HepG2 (cell line): ENCODE results near the gene ZFP90. TPM values are rescaled to one million over a fixed set of nuclear protein-coding genes. Genes with fewer than 3 reads are reported as not detected.
A peak's percentile ranks its signal among the peaks of the same experiment; 100 is the strongest.

Experiments used
- ATF6 ChIP-seq: sonication (generic); formaldehyde crosslinking; conservative IDR thresholded peaks from 2 replicates; pipeline ENCODE4 v1.4.0; 2020; ENCODE audit warnings: missing genetic modification reagents
- CREB3 ChIP-seq: sonication (generic); formaldehyde crosslinking; IDR thresholded peaks from 2 replicates; pipeline ENCODE4 v1.5.0; 2020; ENCODE audit warnings: missing genetic modification reagents
- CSRNP2 ChIP-seq: sonication (generic); formaldehyde crosslinking; conservative IDR thresholded peaks from 2 replicates; pipeline ENCODE4 v1.8.0; 2022; ENCODE audit warnings: low read depth, missing genetic modification reagents
- GABPB1 ChIP-seq: IDR thresholded peaks from 2 replicates; pipeline ENCODE4 v1.6.1; 2016; ENCODE audit warnings: mild to moderate bottlenecking, missing genetic modification reagents, moderate library complexity, missing compliant biosample characterization
- HDAC1 ChIP-seq: sonication (generic); formaldehyde crosslinking; IDR thresholded peaks from 2 replicates; pipeline ENCODE4 v1.5.1; 2020; ENCODE audit warnings: mild to moderate bottlenecking, missing genetic modification reagents
- IRF1 ChIP-seq: sonication (generic); formaldehyde crosslinking; IDR thresholded peaks from 2 replicates; pipeline ENCODE4 v1.4.0; 2020; ENCODE audit warnings: low read depth, mild to moderate bottlenecking, missing genetic modification reagents
- ISL2 ChIP-seq: sonication (generic); formaldehyde crosslinking; IDR thresholded peaks from 2 replicates; pipeline ENCODE4 v1.5.0; 2020; ENCODE audit warnings: missing genetic modification reagents
- JUND ChIP-seq: sonication (generic); formaldehyde crosslinking; IDR thresholded peaks from 2 replicates; pipeline ENCODE4 v1.8.0; 2022; ENCODE audit warnings: mild to moderate bottlenecking, missing genetic modification reagents
- KDM1A ChIP-seq: IDR thresholded peaks from 2 replicates; pipeline ENCODE4 v1.6.1; 2016; ENCODE audit warnings: missing compliant biosample characterization
- RFX3 ChIP-seq: IDR thresholded peaks from 2 replicates; pipeline ENCODE4 v1.6.1; 2016; ENCODE audit warnings: missing biosample characterization, missing genetic modification reagents
- SMAD1 ChIP-seq: sonication (generic); formaldehyde crosslinking; IDR thresholded peaks from 2 replicates; pipeline ENCODE4 v1.4.0; 2020; ENCODE audit warnings: missing genetic modification reagents, low read depth, mild to moderate bottlenecking, borderline replicate concordance
- TGIF2 ChIP-seq: IDR thresholded peaks from 2 replicates; pipeline ENCODE4 v1.6.1; 2016; ENCODE audit warnings: control low read depth, missing compliant biosample characterization
- XBP1 ChIP-seq: sonication (generic); formaldehyde crosslinking; IDR thresholded peaks from 2 replicates; pipeline ENCODE4 v1.5.0; 2020; ENCODE audit warnings: missing genetic modification reagents
- ZMYM3 ChIP-seq: sonication (generic); formaldehyde crosslinking; IDR thresholded peaks from 2 replicates; pipeline ENCODE4 v1.5.1; 2020; ENCODE audit warnings: mild to moderate bottlenecking, missing genetic modification reagents
- ZNF101 ChIP-seq: sonication (generic); formaldehyde crosslinking; IDR thresholded peaks from 2 replicates; pipeline ENCODE4 v1.4.0; 2020; ENCODE audit warnings: mild to moderate bottlenecking, low read depth, missing genetic modification reagents, borderline replicate concordance
- ZNF138 ChIP-seq: sonication (generic); formaldehyde crosslinking; IDR thresholded peaks from 2 replicates; pipeline ENCODE4 v1.5.0; 2020; ENCODE audit warnings: mild to moderate bottlenecking, low read depth, missing genetic modification reagents
- ZNF414 ChIP-seq: sonication (generic); formaldehyde crosslinking; IDR thresholded peaks from 2 replicates; pipeline ENCODE4 v1.5.0; 2020; ENCODE audit warnings: missing genetic modification reagents
- ZNF564 ChIP-seq: sonication (generic); formaldehyde crosslinking; IDR thresholded peaks from 2 replicates; pipeline ENCODE4 v1.8.1; 2023; ENCODE audit warnings: mild to moderate bottlenecking, missing genetic modification reagents
- ZNF672 ChIP-seq: sonication (generic); formaldehyde crosslinking; IDR thresholded peaks from 2 replicates; pipeline ENCODE4 v1.8.1; 2022; ENCODE audit warnings: missing genetic modification reagents
- ZSCAN31 ChIP-seq: sonication (generic); formaldehyde crosslinking; IDR thresholded peaks from 2 replicates; pipeline ENCODE4 v1.5.0; 2020; ENCODE audit warnings: low read depth, mild to moderate bottlenecking, missing genetic modification reagents
- ZXDC ChIP-seq: sonication (generic); formaldehyde crosslinking; IDR thresholded peaks from 2 replicates; pipeline ENCODE4 v1.5.0; 2020; ENCODE audit warnings: mild to moderate bottlenecking, missing genetic modification reagents
- polyA plus RNA-seq, 8 experiments: library from polyadenylated mRNA; depleted of rRNA in 3 of 8; stranded (reverse) in 7 of 8; unstranded in 1 of 8; fragments of >200 nt; fragmentation: Illumina TruSeq in 4 of 8; extraction: Trizol in 4 of 8; gene quantifications; 2 replicates each; pipeline versions ENCODE4 v1.2.1 to v1.2.3, GENCODE V29; 2011 to 2016; ENCODE audit warnings: low read depth in 4 of 8, missing spikeins in 1 of 8, mixed read lengths in 1 of 8; ENCODE audit not compliant: insufficient read depth in 1 of 8
- total RNA-seq, 5 experiments: library from RNA; depleted of rRNA; stranded (reverse); fragments of >200 nt; fragmentation: Illumina TruSeq; extraction: Trizol; gene quantifications; 2 replicates each; pipeline ENCODE4 v1.2.3, GENCODE V29; 2016; ENCODE audit warnings: low read depth in 1 of 5

The ZFP90 gene
- total and polyA plus RNA-seq, 2 of the 13 experiments (the other 11 are each of a cell fraction or from before 2014, with no cell fraction given), result 17.6 to 18.9 TPM

GRCh38 chr16:68538880-68539701 is at the start of gene ZFP90 (continued):
- TF ChIP-seq CREB3 (CRISPR knock-in tag), result no peak
- no peak for TF ChIP-seq ZNF672 (CRISPR knock-in tag)
- TF ChIP-seq ISL2 (CRISPR knock-in tag), result peak; percentile 76
- TF ChIP-seq ZNF101, result no peak
- TF ChIP-seq SMAD1, result peak; percentile 74; the same call in 1 of the 2 replicates
- TF ChIP-seq HDAC1 (CRISPR knock-in tag), result no peak; the same call in 1 of the 2 replicates
- no peak for TF ChIP-seq ATF6 (CRISPR knock-in tag)
- no peak for TF ChIP-seq ZSCAN31 (CRISPR knock-in tag)
- TF ChIP-seq ZNF138 (CRISPR knock-in tag), result peak; percentile 13; the same call in 1 of the 2 replicates
- no peak for TF ChIP-seq TGIF2 (CRISPR knock-in tag)
- no peak for TF ChIP-seq ZNF414 (CRISPR knock-in tag)
- no peak for TF ChIP-seq JUND
- no peak for TF ChIP-seq RFX3 (CRISPR knock-in tag)
- no peak for TF ChIP-seq IRF1 (CRISPR knock-in tag)
- no peak for TF ChIP-seq CSRNP2 (CRISPR knock-in tag)
- TF ChIP-seq ZXDC (CRISPR knock-in tag), result no peak
- TF ChIP-seq KDM1A (CRISPR knock-in tag), result no peak
- peak; percentile 94 for TF ChIP-seq GABPB1
- TF ChIP-seq XBP1 (CRISPR knock-in tag), result peak; percentile 55; the same call in 1 of the 2 replicates
- TF ChIP-seq ZNF564, result no peak
- no peak for TF ChIP-seq ZMYM3 (CRISPR knock-in tag)
